WTC11 (cell line): Measurements from ENCODE around the gene INPP4A. TPM values are rescaled to one million over a fixed set of nuclear protein-coding genes. Genes with fewer than 3 reads are reported as not detected.

Experiments
- ATAC-seq: fragments of 200-7000 bp; cut with Tn5 transposase; 2 replicates; pipeline ENCODE4 v1.10.0; 2021; ENCODE audit warnings: mild to moderate bottlenecking, moderate library complexity
- CTCF ChIA-PET: fragments of 300-600 bp; sonication (Branson Sonifier 250); formaldehyde crosslinking; loops from one replicate; lab custom pipeline; 2021; ENCODE audit warnings: antibody characterized with exemption; lab: Charles Lee
- POLR2A ChIA-PET: fragments of 350-600 bp; sonication (Branson Sonifier 250); formaldehyde crosslinking; loops from one replicate; lab custom pipeline; 2021; ENCODE audit warnings: antibody characterized with exemption; lab: Charles Lee
- DNase-seq: peaks from one replicate; pipeline ENCODE4 v3.0.0; 2021; ENCODE audit warnings: low spot score
- H3K27ac Mint-ChIP-seq: 2 replicates; pipeline ENCODE4 v1.8.0; 2021; ENCODE audit warnings: mixed read lengths
- H3K27me3 Mint-ChIP-seq: 2 replicates; pipeline ENCODE4 v1.8.0; 2021; ENCODE audit warnings: low read depth, mild to moderate bottlenecking, moderate library complexity, mixed read lengths
- H3K36me3 Mint-ChIP-seq: 2 replicates; pipeline ENCODE4 v1.8.0; 2021; ENCODE audit warnings: mixed read lengths
- H3K4me1 Mint-ChIP-seq: 2 replicates; pipeline ENCODE4 v1.8.0; 2022; ENCODE audit warnings: mixed read lengths
- H3K4me3 Mint-ChIP-seq: 2 replicates; pipeline ENCODE4 v1.8.0; 2021; ENCODE audit warnings: mild to moderate bottlenecking, moderate library complexity, mixed read lengths
- H3K9me3 Mint-ChIP-seq: 2 replicates; pipeline ENCODE4 v1.8.0; 2021; ENCODE audit warnings: mixed read lengths
- ELF4 ChIP-seq: sonication (generic); formaldehyde crosslinking; IDR thresholded peaks from 2 replicates; pipeline ENCODE4 v1.8.1; 2022; ENCODE audit warnings: low read depth, mild to moderate bottlenecking, moderate library complexity, missing genetic modification reagents
- ESRRA ChIP-seq: sonication (generic); formaldehyde crosslinking; IDR thresholded peaks from 2 replicates; pipeline ENCODE4 v1.8.1; 2022; ENCODE audit warnings: mild to moderate bottlenecking, missing genetic modification reagents, borderline replicate concordance
- FOXK1 ChIP-seq: sonication (generic); formaldehyde crosslinking; IDR thresholded peaks from 2 replicates; pipeline ENCODE4 v1.8.0; 2022; ENCODE audit warnings: mild to moderate bottlenecking, moderate library complexity, missing genetic modification reagents
- GTF2I ChIP-seq: fragments of 250-450 bp; sonication (Bioruptor Pico); conservative IDR thresholded peaks from 2 replicates; pipeline ENCODE4 v1.4.0; 2021; ENCODE audit warnings: mild to moderate bottlenecking
- IRF2 ChIP-seq: sonication (generic); formaldehyde crosslinking; IDR thresholded peaks from 2 replicates; pipeline ENCODE4 v1.8.0; 2022; ENCODE audit warnings: low read depth, missing genetic modification reagents, borderline replicate concordance
- JAZF1 ChIP-seq: fragments of 250-450 bp; sonication (Bioruptor Pico); IDR thresholded peaks from 2 replicates; pipeline ENCODE4 v1.9.0; 2021; ENCODE audit warnings: moderate library complexity, mild to moderate bottlenecking, inconsistent platforms
- NFATC4 ChIP-seq: fragments of 250-450 bp; sonication (Bioruptor Pico); IDR thresholded peaks from 2 replicates; pipeline ENCODE4 v1.9.0; 2021; ENCODE audit warnings: mild to moderate bottlenecking
- NFE2L1 ChIP-seq: sonication (generic); formaldehyde crosslinking; IDR thresholded peaks from 2 replicates; pipeline ENCODE4 v1.8.1; 2023; ENCODE audit warnings: missing genetic modification reagents
- NFYB ChIP-seq: sonication (generic); formaldehyde crosslinking; conservative IDR thresholded peaks from 2 replicates; pipeline ENCODE4 v1.8.0; 2022; ENCODE audit warnings: low read depth, missing genetic modification reagents
- PRRX2 ChIP-seq: fragments of 250-450 bp; sonication (Bioruptor Pico); IDR thresholded peaks from 2 replicates; pipeline ENCODE4 v1.8.0; 2021; ENCODE audit warnings: mild to moderate bottlenecking
- ZNF263 ChIP-seq: sonication (generic); formaldehyde crosslinking; IDR thresholded peaks from 2 replicates; pipeline ENCODE4 v1.8.1; 2022; ENCODE audit warnings: low read depth, mild to moderate bottlenecking, moderate library complexity, missing genetic modification reagents
- ZNF416 ChIP-seq: fragments of 250-450 bp; sonication (Bioruptor Pico); IDR thresholded peaks from 2 replicates; pipeline ENCODE4 v1.9.0; 2021; ENCODE audit warnings: mild to moderate bottlenecking, inconsistent platforms
- ZNF423 ChIP-seq: fragments of 250-450 bp; sonication (Bioruptor Pico); IDR thresholded peaks from 2 replicates; pipeline ENCODE4 v2.1.2; 2022; ENCODE audit warnings: mild to moderate bottlenecking, moderate library complexity
- total RNA-seq: library from RNA; stranded (reverse); gene quantifications from 3 replicates; pipeline ENCODE4 v1.2.3, GENCODE V29; 2021
- TF ChIP-seq, protein P1 (sequence below): sonication (generic); formaldehyde crosslinking; IDR thresholded peaks from 2 replicates; pipeline ENCODE4 v1.8.0; 2022; ENCODE audit warnings: mild to moderate bottlenecking, missing genetic modification reagents
- TF ChIP-seq, protein P2 (sequence below): sonication (generic); formaldehyde crosslinking; IDR thresholded peaks from 2 replicates; pipeline ENCODE4 v1.8.1; 2023; ENCODE audit warnings: mild to moderate bottlenecking, moderate library complexity, missing genetic modification reagents
- TF ChIP-seq, protein P3 (sequence below): fragments of 250-450 bp; sonication (Bioruptor Pico); IDR thresholded peaks from 2 replicates; pipeline ENCODE4 v1.9.0; 2021; ENCODE audit warnings: mild to moderate bottlenecking
- TF ChIP-seq, protein P4 (sequence below): sonication (generic); formaldehyde crosslinking; IDR thresholded peaks from 2 replicates; pipeline ENCODE4 v1.8.1; 2023; ENCODE audit warnings: mild to moderate bottlenecking, missing genetic modification reagents
- TF ChIP-seq, protein P5 (sequence below): sonication (generic); formaldehyde crosslinking; conservative IDR thresholded peaks from 2 replicates; pipeline ENCODE4 v1.8.1; 2022; ENCODE audit warnings: mild to moderate bottlenecking, missing genetic modification reagents
- TF ChIP-seq, protein P6 (sequence below): sonication (generic); formaldehyde crosslinking; IDR thresholded peaks from 2 replicates; pipeline ENCODE4 v1.8.1; 2022; ENCODE audit warnings: low read depth, missing genetic modification reagents, borderline replicate concordance
- TF ChIP-seq, protein P7 (sequence below): sonication (generic); formaldehyde crosslinking; IDR thresholded peaks from 2 replicates; pipeline ENCODE4 v1.8.0; 2023; ENCODE audit warnings: missing genetic modification reagents, mild to moderate bottlenecking, borderline replicate concordance

Gene INPP4A
- total RNA-seq, 1 experiment from 2014 or later: 38.3 TPM

DNA sequence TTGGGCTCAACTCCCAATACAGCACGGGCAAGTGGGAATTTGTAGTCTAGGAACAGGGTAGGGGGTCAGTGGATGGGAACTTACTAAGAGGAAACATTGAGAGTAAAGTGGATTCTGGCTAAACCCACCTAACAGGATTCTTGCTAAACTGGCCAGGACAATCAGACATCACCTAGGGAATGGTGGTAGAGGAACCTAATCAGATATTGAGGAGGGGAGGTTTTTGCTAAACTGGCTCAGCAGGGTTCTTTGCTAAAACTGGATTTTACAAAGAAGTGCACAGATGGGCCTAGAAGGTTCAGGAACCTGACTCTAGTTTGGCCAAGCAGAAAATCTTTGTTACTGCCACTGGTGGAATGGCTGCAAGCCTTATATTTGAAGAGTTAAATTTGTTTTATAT, 55.9 kb downstream of the INPP4A start (continued):
- TF ChIP-seq, protein P1, sequence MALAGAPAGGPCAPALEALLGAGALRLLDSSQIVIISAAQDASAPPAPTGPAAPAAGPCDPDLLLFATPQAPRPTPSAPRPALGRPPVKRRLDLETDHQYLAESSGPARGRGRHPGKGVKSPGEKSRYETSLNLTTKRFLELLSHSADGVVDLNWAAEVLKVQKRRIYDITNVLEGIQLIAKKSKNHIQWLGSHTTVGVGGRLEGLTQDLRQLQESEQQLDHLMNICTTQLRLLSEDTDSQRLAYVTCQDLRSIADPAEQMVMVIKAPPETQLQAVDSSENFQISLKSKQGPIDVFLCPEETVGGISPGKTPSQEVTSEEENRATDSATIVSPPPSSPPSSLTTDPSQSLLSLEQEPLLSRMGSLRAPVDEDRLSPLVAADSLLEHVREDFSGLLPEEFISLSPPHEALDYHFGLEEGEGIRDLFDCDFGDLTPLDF: no peak
- TF ChIP-seq GTF2I (CRISPR knock-in tag): no peak
- no peak for TF ChIP-seq NFE2L1 (CRISPR knock-in tag)
- no peak for TF ChIP-seq ELF4 (CRISPR knock-in tag)

DNA sequence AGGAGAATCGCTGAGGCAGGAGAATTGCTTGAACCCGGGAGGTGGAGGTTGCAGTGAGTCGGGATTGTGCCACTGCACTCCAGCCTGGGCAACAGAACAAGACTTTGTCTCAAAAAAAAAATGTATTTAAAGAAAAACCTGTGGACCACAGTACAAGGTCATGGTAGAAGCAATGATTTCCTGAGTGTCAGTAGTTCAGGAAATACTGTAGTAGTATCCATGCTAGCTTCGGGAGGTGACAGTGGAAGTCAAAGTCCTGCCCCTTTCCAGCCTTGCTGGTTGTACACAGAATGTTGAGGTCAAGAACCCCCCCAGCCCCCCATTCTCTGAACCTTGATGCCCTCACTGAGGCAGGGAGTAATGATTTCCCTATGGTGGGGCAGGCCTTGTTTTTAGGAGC, 56.6 kb downstream of the INPP4A start:
- CTCF ChIA-PET: interaction anchor here (1.1 kb wide), 1 partner anchor 13 kb away, joined by 4 read pairs; no protein-coding TSS in a partner anchor
- no peak overlapping the region for H3K27ac Mint-ChIP-seq

More for the DNA sequence above, 56.6 kb downstream of the INPP4A start:
- Mint-ChIP-seq H3K4me1 (peaks cover 10% of the 10 kb centered on the region), H3K27me3 (no peaks in the 10 kb centered on the region), H3K4me3 (no peak overlapping the region), H3K36me3 (peaks cover 24% of the 10 kb centered on the region), H3K9me3 (peaks cover 23% of the 10 kb centered on the region)
- no peak for ATAC-seq
- TF ChIP-seq, protein P2, sequence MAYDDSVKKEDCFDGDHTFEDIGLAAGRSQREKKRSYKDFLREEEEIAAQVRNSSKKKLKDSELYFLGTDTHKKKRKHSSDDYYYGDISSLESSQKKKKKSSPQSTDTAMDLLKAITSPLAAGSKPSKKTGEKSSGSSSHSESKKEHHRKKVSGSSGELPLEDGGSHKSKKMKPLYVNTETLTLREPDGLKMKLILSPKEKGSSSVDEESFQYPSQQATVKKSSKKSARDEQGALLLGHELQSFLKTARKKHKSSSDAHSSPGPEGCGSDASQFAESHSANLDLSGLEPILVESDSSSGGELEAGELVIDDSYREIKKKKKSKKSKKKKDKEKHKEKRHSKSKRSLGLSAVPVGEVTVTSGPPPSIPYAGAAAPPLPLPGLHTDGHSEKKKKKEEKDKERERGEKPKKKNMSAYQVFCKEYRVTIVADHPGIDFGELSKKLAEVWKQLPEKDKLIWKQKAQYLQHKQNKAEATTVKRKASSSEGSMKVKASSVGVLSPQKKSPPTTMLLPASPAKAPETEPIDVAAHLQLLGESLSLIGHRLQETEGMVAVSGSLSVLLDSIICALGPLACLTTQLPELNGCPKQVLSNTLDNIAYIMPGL: no peak
- TF ChIP-seq JAZF1 (no peak), PRRX2 (CRISPR knock-in tag) (no peak), ZNF263 (no peak), ZNF423 (CRISPR knock-in tag) (no peak), NFATC4 (no peak), NFYB (CRISPR knock-in tag) (no peak), FOXK1 (no peak), ZNF416 (CRISPR knock-in tag) (no peak), IRF2 (CRISPR knock-in tag) (no peak), ESRRA (CRISPR knock-in tag) (no peak)
- TF ChIP-seq, protein P3, sequence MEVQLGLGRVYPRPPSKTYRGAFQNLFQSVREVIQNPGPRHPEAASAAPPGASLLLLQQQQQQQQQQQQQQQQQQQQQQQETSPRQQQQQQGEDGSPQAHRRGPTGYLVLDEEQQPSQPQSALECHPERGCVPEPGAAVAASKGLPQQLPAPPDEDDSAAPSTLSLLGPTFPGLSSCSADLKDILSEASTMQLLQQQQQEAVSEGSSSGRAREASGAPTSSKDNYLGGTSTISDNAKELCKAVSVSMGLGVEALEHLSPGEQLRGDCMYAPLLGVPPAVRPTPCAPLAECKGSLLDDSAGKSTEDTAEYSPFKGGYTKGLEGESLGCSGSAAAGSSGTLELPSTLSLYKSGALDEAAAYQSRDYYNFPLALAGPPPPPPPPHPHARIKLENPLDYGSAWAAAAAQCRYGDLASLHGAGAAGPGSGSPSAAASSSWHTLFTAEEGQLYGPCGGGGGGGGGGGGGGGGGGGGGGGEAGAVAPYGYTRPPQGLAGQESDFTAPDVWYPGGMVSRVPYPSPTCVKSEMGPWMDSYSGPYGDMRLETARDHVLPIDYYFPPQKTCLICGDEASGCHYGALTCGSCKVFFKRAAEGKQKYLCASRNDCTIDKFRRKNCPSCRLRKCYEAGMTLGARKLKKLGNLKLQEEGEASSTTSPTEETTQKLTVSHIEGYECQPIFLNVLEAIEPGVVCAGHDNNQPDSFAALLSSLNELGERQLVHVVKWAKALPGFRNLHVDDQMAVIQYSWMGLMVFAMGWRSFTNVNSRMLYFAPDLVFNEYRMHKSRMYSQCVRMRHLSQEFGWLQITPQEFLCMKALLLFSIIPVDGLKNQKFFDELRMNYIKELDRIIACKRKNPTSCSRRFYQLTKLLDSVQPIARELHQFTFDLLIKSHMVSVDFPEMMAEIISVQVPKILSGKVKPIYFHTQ (CRISPR knock-in tag): no peak
- TF ChIP-seq, protein P4, sequence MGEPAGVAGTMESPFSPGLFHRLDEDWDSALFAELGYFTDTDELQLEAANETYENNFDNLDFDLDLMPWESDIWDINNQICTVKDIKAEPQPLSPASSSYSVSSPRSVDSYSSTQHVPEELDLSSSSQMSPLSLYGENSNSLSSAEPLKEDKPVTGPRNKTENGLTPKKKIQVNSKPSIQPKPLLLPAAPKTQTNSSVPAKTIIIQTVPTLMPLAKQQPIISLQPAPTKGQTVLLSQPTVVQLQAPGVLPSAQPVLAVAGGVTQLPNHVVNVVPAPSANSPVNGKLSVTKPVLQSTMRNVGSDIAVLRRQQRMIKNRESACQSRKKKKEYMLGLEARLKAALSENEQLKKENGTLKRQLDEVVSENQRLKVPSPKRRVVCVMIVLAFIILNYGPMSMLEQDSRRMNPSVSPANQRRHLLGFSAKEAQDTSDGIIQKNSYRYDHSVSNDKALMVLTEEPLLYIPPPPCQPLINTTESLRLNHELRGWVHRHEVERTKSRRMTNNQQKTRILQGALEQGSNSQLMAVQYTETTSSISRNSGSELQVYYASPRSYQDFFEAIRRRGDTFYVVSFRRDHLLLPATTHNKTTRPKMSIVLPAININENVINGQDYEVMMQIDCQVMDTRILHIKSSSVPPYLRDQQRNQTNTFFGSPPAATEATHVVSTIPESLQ (CRISPR knock-in tag): no peak
- TF ChIP-seq, protein P5, sequence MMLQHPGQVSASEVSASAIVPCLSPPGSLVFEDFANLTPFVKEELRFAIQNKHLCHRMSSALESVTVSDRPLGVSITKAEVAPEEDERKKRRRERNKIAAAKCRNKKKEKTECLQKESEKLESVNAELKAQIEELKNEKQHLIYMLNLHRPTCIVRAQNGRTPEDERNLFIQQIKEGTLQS: no peak
- TF ChIP-seq, protein P6, sequence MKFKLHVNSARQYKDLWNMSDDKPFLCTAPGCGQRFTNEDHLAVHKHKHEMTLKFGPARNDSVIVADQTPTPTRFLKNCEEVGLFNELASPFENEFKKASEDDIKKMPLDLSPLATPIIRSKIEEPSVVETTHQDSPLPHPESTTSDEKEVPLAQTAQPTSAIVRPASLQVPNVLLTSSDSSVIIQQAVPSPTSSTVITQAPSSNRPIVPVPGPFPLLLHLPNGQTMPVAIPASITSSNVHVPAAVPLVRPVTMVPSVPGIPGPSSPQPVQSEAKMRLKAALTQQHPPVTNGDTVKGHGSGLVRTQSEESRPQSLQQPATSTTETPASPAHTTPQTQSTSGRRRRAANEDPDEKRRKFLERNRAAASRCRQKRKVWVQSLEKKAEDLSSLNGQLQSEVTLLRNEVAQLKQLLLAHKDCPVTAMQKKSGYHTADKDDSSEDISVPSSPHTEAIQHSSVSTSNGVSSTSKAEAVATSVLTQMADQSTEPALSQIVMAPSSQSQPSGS (CRISPR knock-in tag): no peak
- TF ChIP-seq, protein P7, sequence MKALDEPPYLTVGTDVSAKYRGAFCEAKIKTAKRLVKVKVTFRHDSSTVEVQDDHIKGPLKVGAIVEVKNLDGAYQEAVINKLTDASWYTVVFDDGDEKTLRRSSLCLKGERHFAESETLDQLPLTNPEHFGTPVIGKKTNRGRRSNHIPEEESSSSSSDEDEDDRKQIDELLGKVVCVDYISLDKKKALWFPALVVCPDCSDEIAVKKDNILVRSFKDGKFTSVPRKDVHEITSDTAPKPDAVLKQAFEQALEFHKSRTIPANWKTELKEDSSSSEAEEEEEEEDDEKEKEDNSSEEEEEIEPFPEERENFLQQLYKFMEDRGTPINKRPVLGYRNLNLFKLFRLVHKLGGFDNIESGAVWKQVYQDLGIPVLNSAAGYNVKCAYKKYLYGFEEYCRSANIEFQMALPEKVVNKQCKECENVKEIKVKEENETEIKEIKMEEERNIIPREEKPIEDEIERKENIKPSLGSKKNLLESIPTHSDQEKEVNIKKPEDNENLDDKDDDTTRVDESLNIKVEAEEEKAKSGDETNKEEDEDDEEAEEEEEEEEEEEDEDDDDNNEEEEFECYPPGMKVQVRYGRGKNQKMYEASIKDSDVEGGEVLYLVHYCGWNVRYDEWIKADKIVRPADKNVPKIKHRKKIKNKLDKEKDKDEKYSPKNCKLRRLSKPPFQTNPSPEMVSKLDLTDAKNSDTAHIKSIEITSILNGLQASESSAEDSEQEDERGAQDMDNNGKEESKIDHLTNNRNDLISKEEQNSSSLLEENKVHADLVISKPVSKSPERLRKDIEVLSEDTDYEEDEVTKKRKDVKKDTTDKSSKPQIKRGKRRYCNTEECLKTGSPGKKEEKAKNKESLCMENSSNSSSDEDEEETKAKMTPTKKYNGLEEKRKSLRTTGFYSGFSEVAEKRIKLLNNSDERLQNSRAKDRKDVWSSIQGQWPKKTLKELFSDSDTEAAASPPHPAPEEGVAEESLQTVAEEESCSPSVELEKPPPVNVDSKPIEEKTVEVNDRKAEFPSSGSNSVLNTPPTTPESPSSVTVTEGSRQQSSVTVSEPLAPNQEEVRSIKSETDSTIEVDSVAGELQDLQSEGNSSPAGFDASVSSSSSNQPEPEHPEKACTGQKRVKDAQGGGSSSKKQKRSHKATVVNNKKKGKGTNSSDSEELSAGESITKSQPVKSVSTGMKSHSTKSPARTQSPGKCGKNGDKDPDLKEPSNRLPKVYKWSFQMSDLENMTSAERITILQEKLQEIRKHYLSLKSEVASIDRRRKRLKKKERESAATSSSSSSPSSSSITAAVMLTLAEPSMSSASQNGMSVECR: no peak
- POLR2A ChIA-PET: no interaction called here
- no peak for DNase-seq
